Measurements from ENCODE around the gene OR8S1. TPM values are rescaled to one million over a fixed set of nuclear protein-coding genes. Genes with fewer than 3 reads are reported as not detected.

Gene OR8S1, protein sequence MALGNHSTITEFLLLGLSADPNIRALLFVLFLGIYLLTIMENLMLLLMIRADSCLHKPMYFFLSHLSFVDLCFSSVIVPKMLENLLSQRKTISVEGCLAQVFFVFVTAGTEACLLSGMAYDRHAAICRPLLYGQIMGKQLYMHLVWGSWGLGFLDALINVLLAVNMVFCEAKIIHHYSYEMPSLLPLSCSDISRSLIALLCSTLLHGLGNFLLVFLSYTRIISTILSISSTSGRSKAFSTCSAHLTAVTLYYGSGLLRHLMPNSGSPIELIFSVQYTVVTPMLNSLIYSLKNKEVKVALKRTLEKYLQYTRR
- total RNA-seq: not detected
- not detected for polyA plus RNA-seq (2013, experiment 1 of 2)
- not detected for polyA plus RNA-seq (2013, experiment 2 of 2)
- long read RNA-seq, experiment 1: 0 reads
- long read RNA-seq, experiment 2: 0 reads
- long read RNA-seq, experiment 3: 0 reads
- long read RNA-seq, experiment 4: 0 reads

DNA sequence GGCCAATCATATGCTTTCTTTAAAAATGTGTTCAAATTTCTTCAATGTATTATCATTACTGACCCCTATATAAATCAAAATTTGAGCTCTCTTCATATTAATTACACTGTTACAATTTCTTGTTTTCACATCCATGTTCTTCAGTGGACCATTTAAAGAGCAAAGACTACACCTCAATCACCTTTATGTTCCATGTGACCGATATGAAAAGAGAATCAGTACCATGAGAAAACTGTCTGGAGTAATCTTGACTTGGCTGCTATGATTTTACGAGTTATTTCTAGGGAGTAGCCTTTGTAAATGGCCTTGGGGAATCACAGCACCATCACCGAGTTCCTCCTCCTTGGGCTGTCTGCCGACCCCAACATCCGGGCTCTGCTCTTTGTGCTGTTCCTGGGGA, at the start of gene OR8S1:
TSS of gene OR8S1 (plus strand) at position 301 of the 400 bp plus-strand sequence. CDS start at position 301, 0 bp downstream.
- Mint-ChIP-seq H3K27me3 (ENCODE audit: insufficient read depth) (no peaks in the 10 kb centered on the region), H3K4me3 (no peak within 1 kb of the TSS), H3K4me1 (no peaks in the 10 kb centered on the region), H3K9me3 (peaks cover 5% of the 10 kb centered on the region), H3K36me3 (ENCODE audit: low read depth) (no peaks in the 10 kb centered on the region), H3K27ac (no peak within 1 kb of the TSS)
- WGBS, 2 experiments (ENCODE audit: insufficient coverage in 1 of 2, insufficient read length in 1 of 2): 84 to 94% methylated on average over 5 of the region's 5 CpGs
- H3K27me3 ChIP-seq (ENCODE audit: control insufficient read depth, insufficient read depth, low read length, poor library complexity, severe bottlenecking): no peaks in the 10 kb centered on the region
- no peak within 1 kb of the TSS for H3K4me3 ChIP-seq (ENCODE audit: low read length)
- H3K4me1 ChIP-seq (ENCODE audit: control insufficient read depth, insufficient read depth, low read length): no peaks in the 10 kb centered on the region
- DNase-seq: no peak
- H3K9me3 ChIP-seq (ENCODE audit: control insufficient read depth, low read length): no peaks in the 10 kb centered on the region
- TF ChIP-seq, protein P1, sequence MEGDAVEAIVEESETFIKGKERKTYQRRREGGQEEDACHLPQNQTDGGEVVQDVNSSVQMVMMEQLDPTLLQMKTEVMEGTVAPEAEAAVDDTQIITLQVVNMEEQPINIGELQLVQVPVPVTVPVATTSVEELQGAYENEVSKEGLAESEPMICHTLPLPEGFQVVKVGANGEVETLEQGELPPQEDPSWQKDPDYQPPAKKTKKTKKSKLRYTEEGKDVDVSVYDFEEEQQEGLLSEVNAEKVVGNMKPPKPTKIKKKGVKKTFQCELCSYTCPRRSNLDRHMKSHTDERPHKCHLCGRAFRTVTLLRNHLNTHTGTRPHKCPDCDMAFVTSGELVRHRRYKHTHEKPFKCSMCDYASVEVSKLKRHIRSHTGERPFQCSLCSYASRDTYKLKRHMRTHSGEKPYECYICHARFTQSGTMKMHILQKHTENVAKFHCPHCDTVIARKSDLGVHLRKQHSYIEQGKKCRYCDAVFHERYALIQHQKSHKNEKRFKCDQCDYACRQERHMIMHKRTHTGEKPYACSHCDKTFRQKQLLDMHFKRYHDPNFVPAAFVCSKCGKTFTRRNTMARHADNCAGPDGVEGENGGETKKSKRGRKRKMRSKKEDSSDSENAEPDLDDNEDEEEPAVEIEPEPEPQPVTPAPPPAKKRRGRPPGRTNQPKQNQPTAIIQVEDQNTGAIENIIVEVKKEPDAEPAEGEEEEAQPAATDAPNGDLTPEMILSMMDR (conservative IDR thresholded peaks at IDR 0.05): no peak
- H3K36me3 ChIP-seq (ENCODE audit: control insufficient read depth, insufficient read depth, low read length): no peaks in the 10 kb centered on the region
- H3K27ac ChIP-seq (ENCODE audit: low read depth, low read length): no peak within 1 kb of the TSS
- no peak within 1 kb of the TSS for H3K9ac ChIP-seq (ENCODE audit: extremely low read depth, low read length, poor library complexity, severe bottlenecking)

DNA sequence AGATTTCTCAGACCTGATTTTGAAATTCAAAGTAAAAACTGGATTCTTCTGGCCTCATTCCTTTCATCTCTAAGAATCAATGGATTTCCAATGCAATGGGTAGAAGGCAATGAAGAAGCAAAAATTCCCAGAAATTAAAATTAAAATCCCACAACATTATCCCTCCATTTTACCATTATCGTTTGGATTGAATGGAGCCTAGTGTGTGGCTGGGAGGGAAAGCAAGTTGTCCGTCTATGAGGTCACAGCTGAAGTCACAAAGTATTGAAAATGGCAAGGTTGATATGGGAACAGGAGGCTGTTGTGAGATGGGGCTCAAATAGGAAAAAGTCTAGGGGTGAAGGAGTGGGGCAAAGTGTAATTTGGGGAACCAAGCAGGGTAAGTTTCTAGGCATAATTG, 43.2 kb upstream of the OR8S1 start, which contains the start of gene C12orf54:
TSS of gene C12orf54 (plus strand) at position 301 of the 400 bp plus-strand sequence. CDS start 799 bp downstream, outside the sequence.
- H3K27me3 Mint-ChIP-seq (ENCODE audit: insufficient read depth): peaks cover 6% of the 10 kb centered on the region
- Histone ChIP-seq H3K36me3 (ENCODE audit: control insufficient read depth, insufficient read depth, low read length) (no peaks in the 10 kb centered on the region), H3K27ac (ENCODE audit: low read depth, low read length) (no peak within 1 kb of the TSS), H3K4me3 (ENCODE audit: low read length) (no peak within 1 kb of the TSS), H3K4me1 (ENCODE audit: control insufficient read depth, insufficient read depth, low read length) (no peaks in the 10 kb centered on the region), H3K9me3 (ENCODE audit: control insufficient read depth, low read length) (no peaks in the 10 kb centered on the region), H3K27me3 (ENCODE audit: control insufficient read depth, insufficient read depth, low read length, poor library complexity, severe bottlenecking) (peaks cover 8% of the 10 kb centered on the region), H3K9ac (ENCODE audit: extremely low read depth, low read length, poor library complexity, severe bottlenecking) (no peak within 1 kb of the TSS)
- H3K4me1 Mint-ChIP-seq: no peaks in the 10 kb centered on the region
- peaks cover 20% of the 10 kb centered on the region for H3K9me3 Mint-ChIP-seq
- H3K36me3 Mint-ChIP-seq (ENCODE audit: low read depth): no peaks in the 10 kb centered on the region
- no peak for DNase-seq
- no peak within 1 kb of the TSS for H3K27ac Mint-ChIP-seq
- no peak within 1 kb of the TSS for H3K4me3 Mint-ChIP-seq
- 86 to 100% methylated on average over 2 of the region's 2 CpGs for WGBS, 2 experiments (ENCODE audit: insufficient coverage in 1 of 2, insufficient read length in 1 of 2)
- TF ChIP-seq, protein P1 (conservative IDR thresholded peaks at IDR 0.05): no peak

DNA sequence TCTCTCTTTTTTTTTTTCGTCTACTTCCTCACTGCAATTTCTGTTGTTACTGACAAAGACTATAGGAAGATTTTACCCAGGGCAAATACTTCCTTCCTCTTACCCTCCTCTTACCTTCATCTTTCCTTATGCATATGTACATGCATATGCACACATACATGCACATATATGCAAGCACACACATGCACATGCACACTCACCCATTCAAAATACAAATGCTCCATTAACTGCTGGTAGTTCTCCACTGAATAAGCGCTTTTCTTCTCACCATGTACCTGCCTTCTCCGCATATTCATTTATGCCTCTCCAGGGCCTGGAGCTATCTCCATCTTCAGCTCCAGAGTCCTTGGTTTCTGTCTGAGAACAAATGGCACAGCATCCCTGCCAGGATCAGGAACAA, 42.5 kb upstream of the OR8S1 start:
- H3K27me3 Mint-ChIP-seq (ENCODE audit: insufficient read depth): peaks cover 4% of the 10 kb centered on the region
- H3K36me3 Mint-ChIP-seq (ENCODE audit: low read depth): no peaks in the 10 kb centered on the region
- H3K27ac ChIP-seq (ENCODE audit: low read depth, low read length): no peak overlapping the region
- no peaks in the 10 kb centered on the region for H3K4me1 Mint-ChIP-seq
- no peaks in the 10 kb centered on the region for H3K36me3 ChIP-seq (ENCODE audit: control insufficient read depth, insufficient read depth, low read length)
- H3K9me3 Mint-ChIP-seq: peaks cover 16% of the 10 kb centered on the region
- H3K9me3 ChIP-seq (ENCODE audit: control insufficient read depth, low read length): no peaks in the 10 kb centered on the region
- whole genome bisulfite sequencing, 2 experiments (ENCODE audit: insufficient coverage in 1 of 2, insufficient read length in 1 of 2): 88 to 100% methylated on average over 2 to 3 of the region's 3 CpGs
- H3K27ac Mint-ChIP-seq: no peak overlapping the region
- no peak overlapping the region for H3K4me3 ChIP-seq (ENCODE audit: low read length)
- no peak overlapping the region for H3K4me3 Mint-ChIP-seq
- no peak for DNase-seq
- no peak overlapping the region for H3K9ac ChIP-seq (ENCODE audit: extremely low read depth, low read length, poor library complexity, severe bottlenecking)
- TF ChIP-seq, protein P1 (conservative IDR thresholded peaks at IDR 0.05): no peak
- no peaks in the 10 kb centered on the region for H3K4me1 ChIP-seq (ENCODE audit: control insufficient read depth, insufficient read depth, low read length)
- peaks cover 8% of the 10 kb centered on the region for H3K27me3 ChIP-seq (ENCODE audit: control insufficient read depth, insufficient read depth, low read length, poor library complexity, severe bottlenecking)
